ENCODE results near the gene TIMM10.
A peak's percentile ranks its signal among the peaks of the same experiment; 100 is the strongest.

The TIMM10 gene

GRCh38 chr11:57481915-57482781 is 48.4 kb downstream of the TIMM10 start:
- no peak for DNase-seq

GRCh38 chr11:57481315-57481714 is 49.2 kb downstream of the TIMM10 start:
- DNase-seq, result no peak

- peak; percentile 99 for DNase-seq
Measured at GRCh38 chr11:57480409-57481137, 50.0 kb downstream of the TIMM10 start.

DNA sequence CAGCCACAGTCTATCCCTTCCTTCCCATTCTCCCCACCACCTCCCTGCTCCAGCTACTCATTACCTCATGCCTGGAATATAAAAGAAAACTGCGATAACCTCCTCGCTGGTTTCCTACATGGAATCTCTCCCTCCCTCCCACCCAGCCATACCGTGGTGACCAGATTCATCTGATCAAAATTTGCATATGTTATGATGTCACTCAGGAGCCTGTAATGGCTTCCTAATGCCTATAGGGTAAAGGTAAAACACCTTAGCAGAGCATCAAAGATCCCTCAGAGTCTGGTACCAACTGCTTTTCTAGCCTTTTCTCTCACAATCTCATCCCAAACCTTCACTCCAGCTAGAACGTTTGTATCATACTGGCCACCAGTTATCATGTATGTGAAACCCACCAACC is 50.6 kb downstream of the TIMM10 start:
- no peak for DNase-seq

DNA sequence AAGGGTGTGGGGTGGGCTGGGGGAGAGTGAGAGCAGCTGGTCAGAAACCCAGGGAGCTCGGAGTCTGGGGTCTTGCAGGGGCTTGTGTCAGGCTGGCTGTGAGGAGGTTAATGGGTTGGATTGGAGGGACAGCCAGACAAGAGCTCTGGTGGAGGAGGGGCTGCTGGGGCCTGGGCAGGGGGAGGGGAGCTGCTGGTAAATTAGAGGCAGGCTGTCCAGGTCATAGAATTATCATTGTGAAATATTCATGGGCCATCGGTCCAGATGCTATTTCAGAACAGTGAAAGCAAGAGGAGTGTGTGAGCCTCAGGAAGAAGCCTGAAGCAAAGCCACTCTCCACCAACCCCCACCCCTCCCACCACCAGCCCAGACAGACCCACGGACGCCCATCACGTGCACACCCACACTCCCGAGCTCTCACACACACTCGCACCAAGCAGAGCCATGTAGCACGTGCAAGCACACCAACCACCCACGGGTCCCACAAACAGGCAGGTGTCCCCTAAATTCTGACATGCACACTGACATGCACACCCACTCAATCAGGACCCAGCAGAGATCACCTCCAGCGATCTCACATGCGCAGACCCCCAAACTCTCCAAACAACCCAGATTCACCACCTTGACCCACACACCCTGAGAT is 51.4 kb downstream of the TIMM10 start:
- no peak for DNase-seq
